Large intestine (tissue), 12 donors: ENCODE results near the gene CEP131. TPM values are rescaled to one million over a fixed set of nuclear protein-coding genes. Genes with fewer than 3 reads are reported as not detected.
A peak's percentile ranks its signal among the peaks of the same experiment; 100 is the strongest.

Source experiments
- DNase-seq, 2 donors: peaks; one replicate each; pipeline versions ENCODE4 v3.0.0 to v3.0.0-alpha.2; 2013
- H3K27ac ChIP-seq: one replicate; pipeline ENCODE4 v1.5.1; 2013; ENCODE audit warnings: low read length
- H3K27me3 ChIP-seq: 2 replicates; pipeline ENCODE4 v1.6.1; 2013; ENCODE audit warnings: low read length; ENCODE audit not compliant: control insufficient read depth, insufficient read depth
- H3K36me3 ChIP-seq: 2 replicates; pipeline ENCODE4 v1.6.1; 2013; ENCODE audit warnings: low read length; ENCODE audit not compliant: control insufficient read depth, insufficient read depth
- H3K4me1 ChIP-seq: one replicate; pipeline ENCODE4 v1.6.1; 2013; ENCODE audit warnings: low read length; ENCODE audit not compliant: control insufficient read depth, insufficient read depth
- H3K4me3 ChIP-seq: one replicate; pipeline ENCODE4 v1.5.1; 2013; ENCODE audit warnings: low read length
- H3K9me3 ChIP-seq: one replicate; pipeline ENCODE4 v1.6.1; 2013; ENCODE audit warnings: mild to moderate bottlenecking, low read depth, low read length, moderate library complexity; ENCODE audit not compliant: control insufficient read depth
- WGBS: methylation state at CpG from one replicate; pipeline ENCODE4 v1.1.5; 2013; ENCODE audit warnings: low lambda C conversion rate; ENCODE audit not compliant: insufficient coverage; 5-methylcytosine and 5-hydroxymethylcytosine counted together
- long read RNA-seq, 11 donors: transcript quantifications; one replicate each; lab custom pipeline, GENCODE V29; 2026
- polyA plus RNA-seq: library from polyadenylated mRNA; unstranded; fragments of 120-200 nt; gene quantifications from one replicate; pipeline ENCODE4 v1.2.1, GENCODE V29; 2013

CEP131 gene
- polyA plus RNA-seq = 9.0 TPM
- long read RNA-seq, donor 1 = 0 reads
- long read RNA-seq, donor 2, partial matches to known transcripts = 0 of 2 reads
- long read RNA-seq, donor 2, other reads (novel, unspliced or antisense) = 0 of 2 reads
- long read RNA-seq, donor 3 = 0 reads
- long read RNA-seq, donor 4 = 0 reads
- long read RNA-seq, donor 5, partial matches to known transcripts = 0 of 1 reads
- long read RNA-seq, donor 5, other reads (novel, unspliced or antisense) = 0 of 1 reads
- long read RNA-seq, donor 6 = 0 reads
- long read RNA-seq, donor 7, partial matches to known transcripts = 0 of 1 reads
- long read RNA-seq, donor 7, other reads (novel, unspliced or antisense) = 0 of 1 reads
- long read RNA-seq, donor 8 = 0 reads
- long read RNA-seq, donor 9 = 0 reads
- long read RNA-seq, donor 10, partial matches to known transcripts = 0 of 1 reads
- long read RNA-seq, donor 10, other reads (novel, unspliced or antisense) = 0 of 1 reads
- long read RNA-seq, donor 11 = 0 reads

- peak within 1 kb of the TSS; percentile 52 for H3K4me3 ChIP-seq
- peaks cover 2% of the 10 kb centered on the region for H3K36me3 ChIP-seq
- no peaks in the 10 kb centered on the region for H3K9me3 ChIP-seq
- H3K4me1 ChIP-seq = peaks cover 22% of the 10 kb centered on the region
- H3K27ac ChIP-seq = no peak within 1 kb of the TSS
- peak; percentile 98 for DNase-seq
- H3K27me3 ChIP-seq = peaks cover 9% of the 10 kb centered on the region
- 0% methylated on average over 6 of the region's 79 CpGs for WGBS
Observed at GRCh38 chr17:81222906-81223761, at the start of gene CEP131. Gene CEP131, minus strand, starts transcription at chr17:81222965. Its CDS starts 2,909 bp downstream, at chr17:81220056.

GRCh38 chr17:81271226-81271625, 48.5 kb upstream of the CEP131 start:
- Histone ChIP-seq H3K27me3 (no peaks in the 10 kb centered on the region), H3K4me1 (no peaks in the 10 kb centered on the region), H3K4me3 (no peak overlapping the region), H3K9me3 (no peaks in the 10 kb centered on the region), H3K36me3 (peaks cover 70% of the 10 kb centered on the region), H3K27ac (no peak overlapping the region)
- no CpG with 5 or more reads among the region's 12 CpGs for WGBS
- no peak for DNase-seq

- H3K27ac ChIP-seq = no peak overlapping the region
- no peaks in the 10 kb centered on the region for H3K9me3 ChIP-seq
- DNase-seq = no peak
- no peaks in the 10 kb centered on the region for H3K27me3 ChIP-seq
- no peaks in the 10 kb centered on the region for H3K4me1 ChIP-seq
- 100% methylated on average over 1 of the region's 18 CpGs for WGBS
- peaks cover 70% of the 10 kb centered on the region for H3K36me3 ChIP-seq
- no peak overlapping the region for H3K4me3 ChIP-seq
Observed at GRCh38 chr17:81270279-81270678, 47.5 kb upstream of the CEP131 start.

GRCh38 chr17:81267390-81268067, 44.8 kb upstream of the CEP131 start:
- no peaks in the 10 kb centered on the region for H3K9me3 ChIP-seq
- no peak overlapping the region for H3K4me3 ChIP-seq
- no CpG with 5 or more reads among the region's 6 CpGs for WGBS
- no peaks in the 10 kb centered on the region for H3K4me1 ChIP-seq
- no peak overlapping the region for H3K27ac ChIP-seq
- peaks cover 68% of the 10 kb centered on the region for H3K36me3 ChIP-seq
- no peaks in the 10 kb centered on the region for H3K27me3 ChIP-seq
- no peak for DNase-seq

GRCh38 chr17:81265576-81265975, 42.8 kb upstream of the CEP131 start:
- Histone ChIP-seq H3K27ac (no peak overlapping the region), H3K4me3 (no peak overlapping the region), H3K36me3 (peaks cover 75% of the 10 kb centered on the region), H3K4me1 (no peaks in the 10 kb centered on the region), H3K9me3 (no peaks in the 10 kb centered on the region), H3K27me3 (no peaks in the 10 kb centered on the region)
- no CpG with 5 or more reads among the region's 22 CpGs for WGBS
- DNase-seq = no peak

- H3K4me3 ChIP-seq = no peak overlapping the region
- H3K27ac ChIP-seq = no peak overlapping the region
- no peaks in the 10 kb centered on the region for H3K4me1 ChIP-seq
- no CpG with 5 or more reads among the region's 12 CpGs for WGBS
- H3K9me3 ChIP-seq = no peaks in the 10 kb centered on the region
- DNase-seq = no peak
- H3K36me3 ChIP-seq = peaks cover 76% of the 10 kb centered on the region
- no peaks in the 10 kb centered on the region for H3K27me3 ChIP-seq
Observed at GRCh38 chr17:81264640-81265039, 41.9 kb upstream of the CEP131 start.

- no CpG with 5 or more reads among the region's 40 CpGs for WGBS
- H3K9me3 ChIP-seq = no peaks in the 10 kb centered on the region
- H3K4me3 ChIP-seq = no peak overlapping the region
- H3K36me3 ChIP-seq = peaks cover 81% of the 10 kb centered on the region
- DNase-seq = no peak
- no peaks in the 10 kb centered on the region for H3K4me1 ChIP-seq
- no peaks in the 10 kb centered on the region for H3K27me3 ChIP-seq
- H3K27ac ChIP-seq = no peak overlapping the region
Observed at GRCh38 chr17:81263371-81264181, 40.8 kb upstream of the CEP131 start.

- Histone ChIP-seq H3K9me3 (no peaks in the 10 kb centered on the region), H3K4me1 (no peaks in the 10 kb centered on the region), H3K27me3 (no peaks in the 10 kb centered on the region), H3K36me3 (peaks cover 86% of the 10 kb centered on the region), H3K27ac (no peak overlapping the region), H3K4me3 (no peak overlapping the region)
- no peak for DNase-seq
- no CpG with 5 or more reads among the region's 36 CpGs for WGBS
Observed at GRCh38 chr17:81261582-81262336, 39.0 kb upstream of the CEP131 start.

GRCh38 chr17:81261096-81261495, 38.3 kb upstream of the CEP131 start:
- WGBS = no CpG with 5 or more reads among the region's 18 CpGs
- H3K36me3 ChIP-seq = peaks cover 90% of the 10 kb centered on the region
- no peak for DNase-seq
- no peak overlapping the region for H3K27ac ChIP-seq
- H3K9me3 ChIP-seq = no peaks in the 10 kb centered on the region
- H3K27me3 ChIP-seq = no peaks in the 10 kb centered on the region
- H3K4me3 ChIP-seq = no peak overlapping the region
- peaks cover 3% of the 10 kb centered on the region for H3K4me1 ChIP-seq
